SKM-1 treated with dmso at 0.1 percent for 144 hours (cell line): ENCODE measurements around the gene JPH2.
"Not testable (repeated sequence)": the region's sequence is repeated elsewhere in the genome, so short reads cannot be mapped to it uniquely, and the experiment has no call there.

Experiments used
- DNase-seq: peaks from one replicate; lab custom pipeline; 2025; ENCODE audit not compliant: unreplicated experiment; lab: John Stamatoyannopoulos, UW

Gene JPH2

DNA sequence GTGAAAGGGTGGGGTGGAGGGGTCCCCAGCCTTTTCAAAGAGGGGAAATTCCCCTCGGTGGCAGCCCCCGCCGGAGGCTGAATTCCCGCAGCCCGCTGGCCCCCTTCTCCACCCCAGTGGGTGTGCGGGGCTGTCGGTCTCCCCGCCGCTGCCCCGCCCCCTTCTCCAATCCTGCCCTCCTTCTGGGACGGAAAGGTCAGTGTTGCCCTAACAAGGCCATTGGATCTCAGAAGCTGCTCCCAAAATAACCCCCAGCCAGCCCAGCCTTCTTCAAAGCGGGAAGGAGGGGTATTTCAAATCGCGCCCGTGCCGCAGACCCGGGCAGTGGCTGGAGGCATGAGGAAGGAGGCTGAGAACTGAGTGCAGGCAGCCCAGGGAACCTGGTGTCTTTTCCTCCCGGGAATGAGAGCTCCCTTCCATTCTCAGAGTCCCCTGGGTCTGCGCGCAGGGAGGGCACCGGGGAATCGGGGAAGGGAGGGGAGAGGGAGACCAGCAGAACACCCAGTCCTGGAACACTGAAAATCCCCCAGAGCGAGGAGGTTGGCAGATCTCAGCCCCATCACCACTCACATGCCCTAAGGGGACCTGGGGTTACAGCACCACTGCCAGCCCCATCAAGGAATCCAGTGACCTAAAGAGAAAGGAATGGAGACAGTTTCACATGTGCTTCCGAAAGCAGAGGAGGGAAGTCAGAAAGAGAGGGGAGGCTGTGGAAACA is at the start of gene JPH2:
Gene JPH2 (minus strand): TSS at position 135 of the 718 bp plus-strand sequence. CDS start 483 bp downstream, outside the sequence.
- DNase-seq = no peak

DNA sequence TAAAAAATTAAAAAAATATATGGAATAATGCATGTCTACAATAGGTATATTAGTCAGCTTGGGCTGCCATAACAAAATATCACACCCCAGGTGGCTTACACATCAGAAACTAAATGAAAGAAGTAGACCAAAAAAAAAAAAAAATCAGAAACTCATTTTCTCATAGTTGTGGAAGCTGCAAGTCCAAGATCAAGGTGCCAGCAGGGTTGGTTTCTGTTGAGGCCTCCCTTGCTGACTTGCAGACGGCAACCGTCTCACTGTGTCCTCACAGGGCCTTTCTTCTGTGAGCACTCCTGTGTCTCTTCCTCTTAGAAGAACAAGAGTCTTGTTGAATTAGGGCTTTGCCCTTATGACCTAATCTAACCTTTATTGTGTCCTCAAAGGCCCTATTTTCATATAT is 48.7 kb upstream of the JPH2 start:
- DNase-seq = no peak

DNA sequence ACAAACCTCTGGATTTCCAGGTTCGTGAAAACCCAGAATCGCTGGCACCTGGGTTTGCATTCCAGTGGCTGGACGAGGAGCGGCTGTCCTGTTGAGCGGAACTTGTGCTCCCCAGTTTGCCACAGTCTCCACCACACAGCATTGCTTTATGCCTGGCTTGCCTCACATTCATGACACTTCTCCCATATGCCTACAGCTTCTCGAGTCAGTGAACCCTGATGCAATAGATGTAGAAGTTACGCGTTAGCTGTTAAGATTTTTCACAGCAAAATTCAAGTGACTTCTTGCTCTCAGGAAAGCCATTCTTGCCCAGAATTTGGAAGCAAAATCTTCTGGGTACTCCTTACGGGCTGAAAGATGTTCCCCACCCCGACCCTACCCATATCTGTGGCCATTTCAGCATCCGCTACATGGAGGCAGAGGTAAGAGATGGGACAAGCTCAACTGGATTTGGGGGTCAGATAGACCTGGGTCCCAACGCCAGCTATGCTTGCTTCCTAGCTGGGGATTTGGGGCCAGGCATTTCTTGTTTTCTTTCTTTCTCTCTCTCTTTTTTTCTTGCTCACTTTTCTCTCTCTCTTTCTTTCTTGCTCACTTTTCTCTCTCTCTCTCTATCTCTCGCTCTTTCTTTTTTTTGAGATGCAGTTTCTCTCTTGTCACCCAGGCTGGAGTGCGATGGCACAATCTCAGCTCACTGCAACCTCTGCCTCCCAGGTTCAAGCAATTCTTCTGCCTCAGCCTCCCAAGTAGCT is 47.8 kb upstream of the JPH2 start:
- DNase-seq = no peak

DNA sequence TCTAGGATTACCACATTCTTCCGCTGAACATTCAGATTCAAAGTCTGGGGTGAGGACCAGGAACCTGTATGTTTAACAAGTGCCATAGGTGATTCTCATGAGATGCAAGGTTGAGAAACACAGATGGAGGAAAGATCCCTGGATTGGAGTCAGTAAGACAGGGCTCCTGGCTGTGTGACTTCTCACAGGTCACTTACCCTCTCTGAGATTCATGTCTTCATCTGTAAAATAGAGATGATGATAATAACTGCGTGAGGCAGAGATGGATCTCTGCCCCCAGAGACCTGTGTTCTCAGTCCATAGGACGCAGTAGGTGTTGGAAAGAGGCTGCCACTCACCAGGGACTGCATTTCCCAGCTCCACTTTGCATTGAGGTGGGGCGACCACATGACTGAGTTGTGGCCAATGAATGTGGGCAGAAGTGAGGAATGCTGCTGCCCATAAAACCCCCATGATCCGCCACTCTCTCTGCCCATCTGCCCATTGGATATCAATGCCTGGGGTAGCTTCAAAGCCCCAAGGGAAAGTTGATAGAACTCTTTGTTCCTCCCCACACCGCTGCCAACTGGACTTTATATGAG is 46.5 kb upstream of the JPH2 start:
- no peak for DNase-seq

DNA sequence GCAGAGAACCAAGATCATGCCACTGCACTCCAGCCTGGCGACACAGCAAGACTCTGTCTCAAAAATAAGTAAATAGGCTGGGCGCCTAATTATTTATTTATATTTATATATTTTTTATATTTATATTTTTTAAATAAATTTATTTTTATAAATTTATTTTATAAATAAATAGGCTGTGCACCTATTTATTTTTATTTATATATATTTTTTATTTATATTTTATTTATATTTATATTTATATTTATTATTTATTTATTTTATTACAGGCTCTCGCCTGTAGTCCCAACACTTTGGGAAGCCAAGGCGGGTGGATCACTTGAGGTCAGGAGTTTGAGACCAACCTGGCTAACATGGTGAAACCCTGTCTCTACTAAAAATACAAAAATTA is 45.5 kb upstream of the JPH2 start:
- not testable (repeated sequence) for DNase-seq

DNA sequence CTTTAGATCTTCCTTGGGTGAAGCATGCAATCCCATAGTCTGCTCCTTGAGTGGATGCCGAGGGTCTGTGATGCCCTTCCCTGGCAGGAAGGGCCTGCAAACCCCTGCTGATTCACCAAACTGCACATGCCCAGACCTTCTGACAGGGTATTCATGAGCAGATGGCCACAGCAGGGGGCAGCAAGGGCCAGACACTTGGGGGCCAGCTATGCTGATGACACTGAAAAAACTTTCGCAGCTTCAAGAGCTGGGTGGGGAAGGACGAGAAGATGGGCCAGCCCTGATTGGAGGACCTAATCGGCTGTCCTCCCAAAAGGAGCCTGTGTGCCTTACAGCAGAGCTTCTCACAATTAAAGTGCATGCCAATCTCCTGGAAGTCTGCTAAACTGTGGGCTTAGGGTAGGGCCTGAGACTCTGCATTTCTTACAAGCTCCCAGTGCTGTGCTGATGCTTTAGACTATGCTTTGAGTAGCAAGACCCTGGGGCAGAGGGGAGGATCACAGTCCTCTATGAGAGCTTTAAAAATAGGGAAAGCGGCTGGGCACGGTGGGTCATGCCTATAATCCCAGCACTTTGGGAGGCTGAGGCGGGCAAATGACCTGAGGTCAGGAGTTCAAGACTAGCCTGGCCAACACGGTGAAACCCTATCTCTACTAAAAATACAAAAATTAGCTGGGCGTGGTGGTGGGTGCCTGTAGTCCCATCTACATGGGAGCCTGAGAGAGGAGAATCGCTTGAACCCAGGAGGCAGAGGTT is 44.9 kb upstream of the JPH2 start:
- no peak for DNase-seq

DNA sequence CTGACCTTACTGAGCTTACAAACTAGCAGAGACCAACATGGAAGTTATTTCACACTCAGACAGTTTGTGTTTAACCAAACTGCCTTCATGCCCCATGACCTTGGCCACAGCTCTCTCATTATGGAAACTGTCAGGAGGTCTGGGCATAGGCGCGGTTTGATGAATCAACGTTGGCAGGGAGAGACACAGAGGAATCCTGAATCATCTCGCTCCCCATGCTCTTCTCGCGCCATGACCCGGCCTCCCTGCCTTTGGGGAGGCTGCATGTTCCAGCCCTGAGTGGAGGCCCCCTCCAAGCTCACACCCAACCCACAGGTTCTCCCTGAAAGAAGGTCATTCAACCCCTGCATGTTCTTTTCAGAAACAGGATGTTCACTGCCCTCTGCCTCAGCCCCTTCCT is 44.2 kb upstream of the JPH2 start:
- DNase-seq = no peak

DNA sequence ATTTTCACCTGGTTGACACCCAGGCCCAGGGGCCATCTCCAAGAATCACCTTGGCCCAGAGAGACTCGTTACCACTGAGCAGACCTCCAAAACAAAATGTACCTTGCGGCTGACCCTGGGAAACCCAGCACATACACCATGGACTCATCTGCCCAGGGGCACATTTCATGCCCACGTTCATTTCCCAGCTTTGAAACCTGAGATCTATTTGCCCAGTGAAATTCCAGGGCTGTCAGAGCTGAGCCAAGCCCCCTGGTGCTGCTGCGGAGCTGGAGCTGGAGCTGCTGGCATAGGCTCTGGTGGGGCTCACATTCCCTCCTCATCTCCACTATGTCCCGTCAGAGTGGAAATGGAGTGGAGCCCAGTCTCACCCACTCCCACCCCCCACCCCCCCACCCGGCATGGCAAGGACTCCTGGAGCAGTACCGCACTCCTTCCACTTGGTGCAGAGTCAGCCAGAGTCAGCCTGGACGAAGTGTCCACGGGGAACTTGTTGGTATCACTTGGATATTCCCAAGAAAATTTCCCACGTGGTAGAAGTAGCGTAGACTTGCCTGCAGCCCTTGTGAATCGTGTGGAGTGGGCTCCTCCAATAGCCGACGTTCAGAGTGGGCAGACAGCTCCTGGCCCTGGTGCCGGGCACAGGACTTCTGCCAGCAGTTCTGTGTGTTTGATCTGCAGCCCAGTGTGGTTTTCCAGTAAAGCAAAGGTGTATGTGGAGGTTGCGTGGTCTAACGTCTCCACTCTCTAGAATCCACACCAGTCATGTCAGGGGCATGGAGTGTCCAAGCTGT is 41.7 kb upstream of the JPH2 start:
- no peak for DNase-seq

DNA sequence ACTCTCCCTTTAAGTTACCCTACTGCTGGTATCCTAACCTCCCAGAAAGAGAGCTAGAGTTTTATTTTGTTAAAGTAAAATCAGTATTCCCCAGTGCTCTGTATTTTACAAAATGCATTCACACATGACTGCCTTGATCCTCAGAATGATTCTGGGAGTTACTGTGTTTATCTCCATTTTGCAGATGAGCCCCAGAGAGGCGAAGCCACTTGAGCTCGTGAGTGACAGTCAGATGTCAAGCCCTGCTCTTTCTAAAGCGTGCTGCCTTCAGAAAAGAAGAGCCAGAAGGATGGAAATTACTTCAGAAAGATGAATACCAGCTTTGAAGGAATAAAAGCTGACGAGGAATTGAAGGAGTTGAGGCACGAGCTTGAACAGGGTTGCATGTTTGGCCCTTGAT is 37.6 kb upstream of the JPH2 start:
- no peak for DNase-seq

DNA sequence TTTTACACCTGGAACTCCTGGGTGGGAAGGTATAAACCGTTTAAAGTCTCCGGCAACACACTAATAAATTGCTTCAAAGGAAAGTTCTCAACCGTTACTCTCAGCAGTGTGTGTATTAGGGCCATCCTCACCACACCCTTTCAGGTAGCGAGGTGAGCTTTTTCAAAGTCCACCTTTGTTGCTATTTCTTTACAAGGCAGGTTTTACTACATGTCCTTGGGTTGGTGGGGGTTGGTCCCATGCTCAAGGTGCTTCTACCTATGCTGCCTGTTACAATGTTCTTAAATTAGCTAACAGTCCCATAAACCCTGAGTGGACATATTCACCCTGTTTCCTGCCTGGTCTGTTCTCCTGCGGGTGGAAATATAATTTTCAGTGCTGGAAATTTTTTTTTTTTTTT is 36.7 kb upstream of the JPH2 start:
- DNase-seq = no peak

DNA sequence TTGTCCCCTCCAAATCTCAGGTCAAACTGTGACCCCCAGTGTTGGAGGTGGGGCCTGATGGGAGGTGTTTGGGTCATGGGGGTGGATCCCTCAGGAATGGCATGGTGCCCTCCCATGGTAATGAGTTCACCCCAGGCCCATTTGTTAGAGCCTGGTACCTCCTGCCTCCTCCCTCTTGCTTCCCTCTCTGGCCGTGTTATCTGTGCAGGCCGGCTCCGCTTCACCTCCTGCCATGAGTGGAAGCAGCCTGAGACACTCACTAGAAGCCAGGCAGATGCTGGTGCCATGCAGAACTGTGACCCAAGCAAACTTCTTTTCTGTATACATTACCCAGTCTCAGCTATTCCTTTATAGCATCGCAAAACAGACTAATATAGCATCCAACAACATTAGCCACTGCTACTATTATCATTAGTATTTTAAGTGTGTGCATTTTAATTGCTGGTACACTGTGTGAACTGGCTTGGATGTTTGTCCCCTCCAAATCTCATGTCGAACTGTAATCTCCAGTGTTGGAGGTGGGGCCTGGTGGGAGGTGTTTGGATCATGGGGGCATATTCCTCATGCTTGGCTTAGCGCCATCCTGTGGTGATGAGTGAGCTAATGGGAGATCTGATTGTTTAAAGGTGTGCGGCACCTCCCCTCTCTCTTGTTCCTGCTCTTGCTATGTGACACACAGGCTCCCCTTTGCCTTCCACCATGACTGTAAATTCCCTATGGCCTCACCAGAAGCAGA is 35.8 kb upstream of the JPH2 start:
- no peak for DNase-seq

DNA sequence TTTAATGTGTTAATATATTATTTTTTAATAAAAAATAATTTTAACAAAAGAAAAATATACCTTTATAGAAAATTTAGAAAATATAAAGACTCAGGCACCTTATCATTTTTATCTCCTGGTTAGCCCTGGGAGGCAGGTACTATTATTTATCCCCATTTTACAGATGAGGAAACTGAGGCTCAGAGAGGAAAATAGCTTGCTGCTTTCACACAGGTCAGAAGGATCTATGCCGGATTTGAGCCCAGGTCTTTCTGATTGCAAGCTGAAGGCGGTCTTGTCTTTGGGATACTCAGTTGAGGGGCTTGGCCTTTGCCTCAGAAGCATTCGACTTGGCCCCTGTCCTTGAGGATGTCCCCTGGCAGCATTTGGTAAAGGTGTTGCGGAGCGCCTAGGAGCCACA is 35.0 kb upstream of the JPH2 start:
- DNase-seq = no peak

DNA sequence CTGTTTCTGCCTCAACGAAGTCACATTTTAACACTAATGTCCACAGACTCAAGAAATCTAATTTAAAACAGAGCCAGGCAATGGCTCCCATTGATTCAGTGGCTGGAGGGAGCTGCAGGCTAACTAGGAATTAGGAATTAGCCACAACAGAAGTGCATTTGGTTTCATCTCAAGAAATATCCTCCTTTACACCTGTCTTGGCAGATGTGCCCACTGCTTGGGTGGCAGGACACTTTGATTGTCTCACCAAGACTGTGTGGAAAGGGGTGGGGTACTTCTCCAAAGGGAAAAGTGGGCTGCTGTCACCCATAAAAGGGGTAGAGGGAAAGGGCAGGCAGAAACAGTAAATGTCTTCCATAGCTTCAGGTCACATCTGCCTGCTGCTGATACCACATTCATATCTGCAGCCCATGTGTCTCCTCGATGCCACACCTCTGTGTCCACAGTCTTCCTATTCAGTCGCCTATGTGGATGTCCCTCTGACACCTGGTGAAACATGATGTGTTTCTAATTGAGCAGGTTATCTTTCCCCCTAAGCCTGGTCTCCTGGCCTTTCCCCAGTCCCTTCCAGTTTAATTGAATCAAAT is 34.5 kb upstream of the JPH2 start:
- no peak for DNase-seq

DNA sequence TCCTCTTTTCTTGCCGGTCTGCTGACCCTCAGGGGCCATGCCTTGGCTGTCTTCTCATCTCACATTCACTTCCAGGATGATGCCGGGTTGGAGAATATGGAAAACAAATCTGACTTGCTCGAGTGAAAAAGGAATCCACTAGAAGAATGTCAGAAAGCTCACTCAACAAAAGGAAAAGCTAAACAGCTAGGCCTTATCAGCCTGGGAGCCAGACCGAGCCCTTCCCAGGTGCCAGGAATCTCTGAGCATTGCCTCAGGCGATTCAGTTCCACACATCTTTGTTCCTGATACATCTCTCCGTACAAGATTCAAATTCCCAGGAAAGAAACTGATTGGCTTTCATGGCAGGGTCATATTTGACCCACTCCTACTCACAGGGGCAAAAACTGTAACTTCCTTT is 32.8 kb upstream of the JPH2 start:
- DNase-seq = no peak

DNA sequence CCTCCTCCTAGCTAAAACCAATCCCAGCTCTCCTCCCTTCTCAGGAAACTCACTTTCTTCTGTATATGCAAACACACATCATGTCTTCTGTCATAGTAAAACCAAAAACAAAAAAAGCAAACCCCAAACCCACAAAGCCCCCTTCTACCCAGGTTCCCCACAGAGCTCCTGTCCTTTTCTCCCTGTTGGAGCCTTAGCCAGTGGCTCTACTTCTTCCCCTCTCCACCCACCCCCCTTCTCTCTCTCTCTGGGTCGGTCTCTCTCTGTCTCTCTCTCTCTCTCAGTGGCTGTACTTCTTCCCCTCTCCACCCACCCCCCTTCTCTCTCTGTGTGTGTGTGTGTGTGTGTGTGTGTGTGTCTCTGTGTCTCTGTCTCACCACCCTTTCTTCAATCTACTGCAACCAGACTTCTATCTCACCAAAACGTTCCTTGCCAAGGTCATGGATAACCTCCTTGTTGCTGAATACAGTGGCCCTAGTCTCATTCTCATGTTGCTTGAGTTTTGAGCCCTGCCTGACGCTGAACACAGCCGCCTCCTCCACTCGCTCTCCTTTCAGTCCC is 32.3 kb upstream of the JPH2 start:
- no peak for DNase-seq

DNA sequence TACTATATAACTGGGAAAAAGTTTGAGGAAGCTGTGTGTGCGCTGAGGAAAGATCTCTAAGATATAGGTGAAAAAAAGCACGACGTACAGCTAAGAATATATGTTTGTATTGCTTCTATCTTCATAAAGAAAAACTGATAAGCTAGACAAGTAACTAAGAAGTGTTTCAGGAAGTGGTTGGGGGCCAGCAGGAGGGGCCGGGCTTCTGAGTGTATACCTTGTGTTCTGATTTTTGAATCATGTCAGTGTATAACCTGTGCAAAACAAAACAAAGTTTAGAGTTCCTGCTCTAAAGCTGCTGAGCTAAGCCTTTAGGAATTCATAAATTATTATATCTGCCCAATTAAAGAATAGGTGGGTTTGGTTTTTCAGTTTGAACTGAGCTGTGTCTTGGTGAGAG is 31.5 kb upstream of the JPH2 start:
- no peak for DNase-seq

DNA sequence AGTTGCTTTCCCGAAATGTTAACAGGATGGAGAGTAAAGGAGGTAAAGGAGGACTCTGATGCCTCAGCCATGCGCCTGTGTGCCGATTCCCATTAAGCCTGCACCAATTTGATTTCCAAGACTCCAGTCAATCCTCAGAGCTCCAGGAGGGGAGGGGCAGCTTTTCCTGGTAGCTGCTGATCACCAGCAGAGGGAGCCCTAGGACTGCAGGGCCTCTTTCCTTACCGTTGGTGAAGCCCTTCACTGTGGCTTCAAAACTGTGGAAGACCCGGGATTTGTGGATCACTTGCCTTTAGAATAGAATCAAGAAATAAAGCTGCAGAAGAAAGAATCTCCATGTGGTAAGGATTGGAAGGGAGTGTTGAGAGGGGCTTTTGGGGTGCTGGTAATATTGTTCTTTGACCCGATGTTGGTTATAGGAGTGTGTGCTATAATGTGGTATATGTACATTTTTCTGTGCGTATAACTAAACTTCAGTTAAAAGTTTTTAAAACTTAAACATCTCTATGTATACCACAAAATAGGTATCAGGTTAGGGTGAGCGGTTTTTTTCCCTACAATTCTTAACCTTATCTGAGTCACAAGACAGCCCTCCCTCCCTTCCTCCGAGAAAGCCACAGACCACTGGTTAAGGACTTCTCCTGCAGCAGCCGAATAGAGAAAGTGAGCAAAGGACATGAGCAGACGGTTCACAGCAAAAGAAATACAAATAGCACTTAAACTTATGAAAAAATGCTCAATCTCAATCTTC is 30.5 kb upstream of the JPH2 start:
- DNase-seq = peak; percentile 62

DNA sequence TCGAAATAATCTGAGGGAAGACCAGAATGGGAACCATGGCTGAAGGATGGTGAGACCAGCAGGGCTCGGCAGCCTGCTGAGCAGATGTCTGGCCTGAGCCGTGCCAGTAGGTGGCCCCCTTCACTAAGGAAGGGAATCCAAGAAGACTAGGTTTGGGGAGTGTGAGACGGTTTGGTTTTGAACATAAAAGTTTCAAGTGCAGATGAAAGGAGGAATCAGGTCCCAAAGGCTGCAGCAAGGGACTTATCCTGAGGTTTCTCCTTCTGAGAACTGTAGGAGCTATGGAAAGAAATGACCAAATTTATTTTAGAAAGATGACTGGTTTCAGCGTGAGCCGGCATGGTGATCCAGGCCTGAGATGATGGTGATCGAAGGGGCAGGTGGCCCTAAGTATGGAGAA is 28.1 kb upstream of the JPH2 start:
- DNase-seq = peak; percentile 73

DNA sequence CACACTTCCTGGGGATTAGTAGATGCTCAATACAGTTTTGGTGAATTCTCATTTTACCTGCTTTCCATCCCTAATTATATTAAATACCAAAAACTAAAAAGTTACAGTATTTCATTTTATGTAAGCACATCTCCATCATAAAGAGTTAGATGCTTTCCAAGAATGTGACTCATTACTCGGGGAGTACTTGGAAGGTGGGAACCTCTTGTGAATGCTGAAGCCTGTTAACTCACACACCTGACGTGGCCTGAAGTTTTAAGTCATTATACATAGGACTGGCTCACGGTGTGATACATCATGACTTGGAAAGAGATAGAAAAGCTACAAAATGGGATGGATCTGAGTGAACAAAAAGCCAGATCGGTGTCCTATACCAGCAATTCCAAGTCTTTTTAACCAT is 25.8 kb upstream of the JPH2 start:
- no peak for DNase-seq
